A549 treated with dexamethasone at 1 μM for 4 hours (cell line): ENCODE results near the gene DNAJC15. TPM values are rescaled to one million over a fixed set of nuclear protein-coding genes. Genes with fewer than 3 reads are reported as not detected.

Experiments used
- total RNA-seq: library from RNA; stranded (reverse); fragments of 200-300 nt; extraction: Qiagen RNA extraction; gene quantifications from 5 replicates; pipeline ENCODE4 v1.2.3, GENCODE V29; 2022

DNAJC15 gene
- total RNA-seq = 0.10 to 0.37 TPM (median 0.29 TPM) in 5 replicates

GRCh38 chr13:43023289-43023963 lies at the start of gene DNAJC15:
DNAJC15 (plus strand) TSS chr13:43023586; CDS start chr13:43023627, 41 bp downstream.

GRCh38 chr13:42991898-42992763 lies 31.3 kb upstream of the DNAJC15 start, which contains the start of gene EPSTI1:
EPSTI1 (minus strand) TSS chr13:42992241; CDS start chr13:42992165, 76 bp downstream.

Other genes starting within 250 kb of the DNAJC15 start
- gene FAM216B, start 242.0 kb upstream of the DNAJC15 start, total RNA-seq = not detected in 5 replicates
- 0.30 to 0.96 TPM (median 0.51 TPM) in 5 replicates for gene EPSTI1, start 31.3 kb upstream of the DNAJC15 start, total RNA-seq